Mesendoderm (in vitro differentiated cells): ENCODE data around the gene MSN.
A peak's percentile ranks its signal among the peaks of the same experiment; 100 is the strongest.
"Not testable (repeated sequence)": the region's sequence is repeated elsewhere in the genome, so short reads cannot be mapped to it uniquely, and the experiment has no call there.

Source experiments
- DNase-seq: peaks from one replicate; pipeline ENCODE4 v3.0.0; 2013
- H2AK5ac ChIP-seq: 2 replicates; pipeline ENCODE4 v1.6.1; 2013; ENCODE audit warnings: low read length, inconsistent platforms
- H2BK120ac ChIP-seq: 2 replicates; pipeline ENCODE4 v1.6.1; 2013; ENCODE audit warnings: low read depth, mild to moderate bottlenecking, low read length, moderate library complexity, mixed read lengths
- H2BK15ac ChIP-seq: replicated peaks from 2 replicates; pipeline ENCODE4 v1.6.1; 2013; ENCODE audit warnings: low read depth, mild to moderate bottlenecking, moderate library complexity
- H2BK5ac ChIP-seq: 2 replicates; pipeline ENCODE4 v1.6.1; 2013; ENCODE audit warnings: low read length, inconsistent platforms
- H3K18ac ChIP-seq: 2 replicates; pipeline ENCODE4 v1.6.1; 2013; ENCODE audit warnings: mild to moderate bottlenecking, low read length, mixed read lengths
- H3K23ac ChIP-seq: one replicate; pipeline ENCODE4 v1.6.1; 2013; ENCODE audit warnings: low read length
- H3K27ac ChIP-seq: 2 replicates; pipeline ENCODE4 v1.5.1; 2013; ENCODE audit warnings: low read depth, mild to moderate bottlenecking, inconsistent platforms, low read length, moderate library complexity
- H3K27me3 ChIP-seq: 2 replicates; pipeline ENCODE4 v1.6.1; 2013; ENCODE audit warnings: low read length, control low read depth, mild to moderate bottlenecking, inconsistent platforms; ENCODE audit not compliant: insufficient read depth, poor library complexity
- H3K36me3 ChIP-seq: 2 replicates; pipeline ENCODE4 v1.6.1; 2013; ENCODE audit warnings: low read length, inconsistent platforms; ENCODE audit not compliant: control insufficient read depth, insufficient read depth
- H3K4ac ChIP-seq: one replicate; pipeline ENCODE4 v1.6.1; 2013; ENCODE audit warnings: low read depth, mild to moderate bottlenecking, low read length, moderate library complexity
- H3K4me1 ChIP-seq: 2 replicates; pipeline ENCODE4 v1.6.1; 2013; ENCODE audit warnings: low read depth, low read length, inconsistent platforms; ENCODE audit not compliant: control insufficient read depth
- H3K4me2 ChIP-seq: 2 replicates; pipeline ENCODE4 v1.6.1; 2013; ENCODE audit warnings: low read length
- H3K4me3 ChIP-seq: 2 replicates; pipeline ENCODE4 v1.5.1; 2013; ENCODE audit warnings: mild to moderate bottlenecking, low read length
- H3K56ac ChIP-seq: one replicate; pipeline ENCODE4 v1.6.1; 2013; ENCODE audit warnings: low read length
- H3K79me1 ChIP-seq: 2 replicates; pipeline ENCODE4 v1.6.1; 2013; ENCODE audit warnings: low read length, inconsistent platforms
- H3K79me2 ChIP-seq: 2 replicates; pipeline ENCODE4 v1.6.1; 2013; ENCODE audit warnings: mild to moderate bottlenecking, low read length; ENCODE audit not compliant: control insufficient read depth, insufficient read depth
- H3K9ac ChIP-seq: 2 replicates; pipeline ENCODE4 v1.6.1; 2013; ENCODE audit warnings: low read length, inconsistent platforms
- H4K5ac ChIP-seq: one replicate; pipeline ENCODE4 v1.6.1; 2013; ENCODE audit warnings: low read length
- H4K8ac ChIP-seq: one replicate; pipeline ENCODE4 v1.6.1; 2013; ENCODE audit warnings: low read depth, mild to moderate bottlenecking, control low read depth, low read length, moderate library complexity
- WGBS: extraction: QIAGEN DNeasy Blood & Tissue Kit; methylation state at CpG from one replicate; pipeline ENCODE4 v1.1.7; 2013; ENCODE audit warnings: low lambda C conversion rate, missing lambda C conversion rate; ENCODE audit not compliant: insufficient coverage; ENCODE audit errors: extremely low coverage; 5-methylcytosine and 5-hydroxymethylcytosine counted together

Gene MSN

GRCh38 chrX:65635378-65635777 lies 32.1 kb upstream of the MSN start:
- no peaks in the 10 kb centered on the region for H3K79me2 ChIP-seq
- no peaks in the 10 kb centered on the region for H3K36me3 ChIP-seq
- H3K23ac ChIP-seq = no peak overlapping the region
- no CpG with 5 or more reads among the region's 3 CpGs for WGBS
- no peak overlapping the region for H3K4ac ChIP-seq
- no peak overlapping the region for H4K5ac ChIP-seq
- no peak for DNase-seq
- H3K79me1 ChIP-seq = no peaks in the 10 kb centered on the region
- no peak overlapping the region for H3K18ac ChIP-seq
- no peak overlapping the region for H2BK5ac ChIP-seq
- no peak overlapping the region for H2BK120ac ChIP-seq
- no peak overlapping the region for H3K27ac ChIP-seq
- no peak overlapping the region for H3K4me3 ChIP-seq
- H3K4me1 ChIP-seq = no peaks in the 10 kb centered on the region
- H3K56ac ChIP-seq = no peak overlapping the region
- no peaks in the 10 kb centered on the region for H3K27me3 ChIP-seq
- H2AK5ac ChIP-seq = no peak overlapping the region
- H3K4me2 ChIP-seq = no peak overlapping the region
- H2BK15ac ChIP-seq = no peak overlapping the region
- no peak overlapping the region for H3K9ac ChIP-seq
- H4K8ac ChIP-seq = no peak overlapping the region

DNA sequence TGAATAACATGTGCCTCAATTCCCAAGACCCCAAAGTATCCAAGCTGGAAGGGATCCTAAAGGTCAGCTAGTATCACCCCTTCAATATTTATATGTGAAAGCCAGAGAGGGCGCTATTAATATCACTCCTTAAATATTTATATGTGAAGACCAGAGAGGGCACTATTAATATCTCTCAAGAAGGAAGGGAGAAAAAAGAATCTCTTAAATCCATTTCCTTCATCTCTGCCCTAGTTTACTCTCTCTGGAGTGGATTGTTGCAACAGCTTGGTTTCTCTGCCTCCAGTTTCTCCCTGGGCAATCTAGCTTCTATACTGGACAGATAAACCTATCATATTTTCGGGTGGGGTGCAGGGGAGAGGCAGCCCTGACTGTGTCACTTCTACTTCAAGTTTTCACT lies 31.6 kb upstream of the MSN start:
- Histone ChIP-seq H3K79me1 (no peaks in the 10 kb centered on the region), H2BK15ac (no peak overlapping the region), H3K27ac (no peak overlapping the region), H3K4ac (no peak overlapping the region), H3K27me3 (no peaks in the 10 kb centered on the region), H3K79me2 (no peaks in the 10 kb centered on the region), H2BK5ac (no peak overlapping the region), H4K8ac (no peak overlapping the region), H3K36me3 (no peaks in the 10 kb centered on the region), H3K23ac (no peak overlapping the region), H4K5ac (no peak overlapping the region), H3K9ac (no peak overlapping the region), H3K4me1 (no peaks in the 10 kb centered on the region), H2AK5ac (no peak overlapping the region), H3K56ac (no peak overlapping the region), H3K4me3 (no peak overlapping the region), H2BK120ac (no peak overlapping the region), H3K18ac (no peak overlapping the region), H3K4me2 (no peak overlapping the region)
- WGBS = no CpG with 5 or more reads among the region's 2 CpGs
- DNase-seq = no peak

- not testable (repeated sequence) for H3K56ac ChIP-seq, H2BK120ac ChIP-seq, H3K4me3 ChIP-seq, H3K4ac ChIP-seq, H4K5ac ChIP-seq, H3K9ac ChIP-seq, H3K23ac ChIP-seq, H4K8ac ChIP-seq, H3K27ac ChIP-seq, H2AK5ac ChIP-seq, H3K4me2 ChIP-seq, DNase-seq, H3K4me1 ChIP-seq, H3K27me3 ChIP-seq, H2BK5ac ChIP-seq, H3K79me2 ChIP-seq, H3K79me1 ChIP-seq, H3K36me3 ChIP-seq, H3K18ac ChIP-seq, H2BK15ac ChIP-seq
- no CpG with 5 or more reads among the region's 4 CpGs for WGBS
Measured at GRCh38 chrX:65636261-65636660, 31.2 kb upstream of the MSN start.

- H3K4ac ChIP-seq = no peak overlapping the region
- H3K36me3 ChIP-seq = no peaks in the 10 kb centered on the region
- no peaks in the 10 kb centered on the region for H3K4me1 ChIP-seq
- H2AK5ac ChIP-seq = no peak overlapping the region
- H3K18ac ChIP-seq = no peak overlapping the region
- no peak overlapping the region for H3K4me3 ChIP-seq
- no peak overlapping the region for H3K23ac ChIP-seq
- no peak overlapping the region for H2BK120ac ChIP-seq
- H3K4me2 ChIP-seq = no peak overlapping the region
- no peak for DNase-seq
- no peak overlapping the region for H2BK15ac ChIP-seq
- no CpG with 5 or more reads among the region's 5 CpGs for WGBS
- no peak overlapping the region for H4K5ac ChIP-seq
- H3K27me3 ChIP-seq = no peaks in the 10 kb centered on the region
- H3K27ac ChIP-seq = no peak overlapping the region
- H3K9ac ChIP-seq = no peak overlapping the region
- H3K79me1 ChIP-seq = no peaks in the 10 kb centered on the region
- no peak overlapping the region for H2BK5ac ChIP-seq
- no peaks in the 10 kb centered on the region for H3K79me2 ChIP-seq
- H4K8ac ChIP-seq = no peak overlapping the region
- H3K56ac ChIP-seq = no peak overlapping the region
Measured at GRCh38 chrX:65637335-65637734, 30.1 kb upstream of the MSN start.

- Histone ChIP-seq H3K27me3 (no peaks in the 10 kb centered on the region), H3K27ac (no peak overlapping the region), H3K56ac (no peak overlapping the region), H3K79me2 (no peaks in the 10 kb centered on the region), H2BK15ac (no peak overlapping the region), H2BK5ac (no peak overlapping the region), H3K79me1 (no peaks in the 10 kb centered on the region), H2BK120ac (no peak overlapping the region), H2AK5ac (no peak overlapping the region), H3K36me3 (no peaks in the 10 kb centered on the region), H3K4ac (no peak overlapping the region), H3K9ac (no peak overlapping the region), H3K23ac (no peak overlapping the region), H3K18ac (no peak overlapping the region), H4K5ac (no peak overlapping the region), H4K8ac (no peak overlapping the region), H3K4me2 (no peak overlapping the region), H3K4me1 (no peaks in the 10 kb centered on the region), H3K4me3 (no peak overlapping the region)
- DNase-seq = peak; percentile 14
- no CpG with 5 or more reads among the region's 3 CpGs for WGBS
Measured at GRCh38 chrX:65642914-65643491, 24.5 kb upstream of the MSN start.

DNA sequence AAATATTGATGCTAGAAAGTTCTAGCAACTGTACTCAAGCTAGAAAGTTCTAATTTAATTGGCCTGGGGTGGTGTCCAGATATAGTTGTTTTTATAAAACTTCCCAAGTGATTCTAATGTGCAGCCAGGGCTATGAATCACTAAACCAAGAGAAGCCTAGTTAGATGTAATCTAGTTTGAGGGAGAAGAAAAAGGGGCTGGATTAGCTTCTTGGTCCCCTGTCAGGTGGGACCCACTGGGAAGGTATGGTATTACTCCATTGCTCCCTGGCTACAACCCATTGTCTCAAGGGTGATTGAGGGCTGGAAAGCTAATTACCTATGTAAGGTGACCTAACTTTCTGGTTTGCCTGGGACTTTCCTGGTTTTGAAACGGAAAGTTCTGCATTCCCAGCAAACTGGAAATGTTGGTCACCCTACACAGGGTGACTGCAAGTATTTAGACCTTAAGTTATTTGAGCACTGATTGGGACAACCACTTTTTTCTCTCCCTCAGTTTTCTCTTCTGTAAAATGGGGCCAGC lies 23.9 kb upstream of the MSN start:
- Histone ChIP-seq H3K23ac (no peak overlapping the region), H4K5ac (no peak overlapping the region), H2AK5ac (no peak overlapping the region), H3K4ac (no peak overlapping the region), H3K79me1 (no peaks in the 10 kb centered on the region), H4K8ac (no peak overlapping the region), H3K79me2 (no peaks in the 10 kb centered on the region), H3K4me3 (no peak overlapping the region), H2BK5ac (no peak overlapping the region), H3K27me3 (no peaks in the 10 kb centered on the region), H3K36me3 (no peaks in the 10 kb centered on the region), H3K27ac (no peak overlapping the region), H2BK15ac (no peak overlapping the region), H3K4me2 (no peak overlapping the region), H3K9ac (no peak overlapping the region), H3K18ac (no peak overlapping the region), H3K56ac (no peak overlapping the region), H2BK120ac (no peak overlapping the region), H3K4me1 (no peaks in the 10 kb centered on the region)
- WGBS = no CpG with 5 or more reads among the region's 1 CpG
- no peak for DNase-seq
